Stimulated activated naive B cell treated with anti-CD40 and anti-IgM and Interleukin-4, amounts not matched to agents 10 μg/mL and 1 μg/mL and 100 μg/mL, for 72 hours (primary cell): ENCODE results near the gene CAB39.

Experiments
- ATAC-seq, 2 donors: fragments of 150-1000 bp; cut with Tn5 transposase; replicated peaks; 2 replicates each; pipeline ENCODE4 v1.10.0; 2021; ENCODE audit warnings: moderate library complexity in 1 of 2
- DNase-seq: peaks from one replicate; pipeline ENCODE4 v3.0.0; 2021
- H3K27ac Mint-ChIP-seq: one replicate; pipeline ENCODE4 v1.8.0; 2022; ENCODE audit warnings: mild to moderate bottlenecking, mixed read lengths
- H3K27me3 Mint-ChIP-seq, 2 donors: one replicate each; pipeline ENCODE4 v1.8.0; 2022; ENCODE audit warnings: mixed read lengths in 2 of 2
- H3K36me3 Mint-ChIP-seq, 2 donors: one replicate each; pipeline ENCODE4 v1.8.0; 2022; ENCODE audit warnings: mixed read lengths in 2 of 2, mild to moderate bottlenecking in 1 of 2
- H3K4me1 Mint-ChIP-seq, 2 donors: one replicate each; pipeline ENCODE4 v1.8.0; 2022; ENCODE audit warnings: mixed read lengths in 2 of 2, mild to moderate bottlenecking in 1 of 2
- H3K4me3 Mint-ChIP-seq, 2 donors: one replicate each; pipeline ENCODE4 v1.8.0; 2022; ENCODE audit warnings: mild to moderate bottlenecking in 2 of 2, mixed read lengths in 2 of 2, moderate library complexity in 1 of 2
- H3K9me3 Mint-ChIP-seq, 2 donors: one replicate each; pipeline ENCODE4 v1.8.0; 2022; ENCODE audit warnings: mixed read lengths in 2 of 2, mild to moderate bottlenecking in 1 of 2

The CAB39 gene

DNA sequence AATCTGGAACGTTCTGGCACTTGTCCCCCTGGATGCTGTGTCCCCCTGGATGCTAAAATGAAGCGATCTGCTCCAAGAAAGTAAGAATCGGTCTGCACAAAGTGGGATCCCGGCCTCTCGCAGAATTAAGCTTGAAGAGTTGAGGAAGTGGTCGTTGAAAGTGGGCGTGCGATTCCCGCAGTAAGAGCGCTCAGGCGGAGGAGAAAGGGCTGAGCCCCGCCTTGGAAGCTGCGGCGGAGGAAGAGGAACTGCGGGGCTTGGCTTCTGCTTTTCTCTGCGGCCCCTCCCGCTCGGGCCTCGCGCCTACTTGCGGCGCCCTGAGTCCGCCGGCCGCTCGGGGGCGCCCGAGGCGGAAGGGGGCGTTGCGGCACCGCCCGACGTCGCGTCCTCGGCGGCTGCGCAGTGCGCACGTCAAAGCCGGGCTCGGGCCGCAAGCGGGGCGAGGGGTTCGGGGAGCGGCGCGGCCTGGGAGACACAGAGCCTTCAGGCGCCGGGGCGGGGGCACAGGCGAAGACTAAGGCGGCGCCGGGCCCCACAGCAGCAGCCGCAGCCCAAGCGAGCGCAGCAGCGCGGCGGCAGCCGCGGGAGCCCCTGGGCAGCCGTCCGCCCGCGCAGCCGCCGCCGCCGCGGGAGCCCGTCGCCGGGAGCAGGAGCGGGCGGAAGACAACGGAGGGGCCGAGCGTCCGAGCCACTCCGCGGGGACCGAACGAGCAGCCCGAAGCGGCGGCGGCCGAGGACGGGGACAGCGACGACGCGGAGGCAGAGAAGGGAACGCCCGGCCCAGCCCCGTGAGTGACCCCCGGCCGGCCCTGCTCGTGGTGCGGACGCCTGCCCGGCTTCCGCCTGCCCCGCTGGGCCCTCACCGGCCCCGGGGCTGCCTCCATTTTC lies at the start of gene CAB39:
Gene CAB39 (plus strand): TSS at position 400 of the 888 bp plus-strand sequence. CDS start 47,160 bp downstream, outside the sequence.
- Mint-ChIP-seq H3K4me1 (peaks cover 25 to 44% of the 10 kb centered on the region in 2 donors), H3K36me3 (peaks cover 9 to 21% of the 10 kb centered on the region in 2 donors), H3K9me3 (no peaks in the 10 kb centered on the region), H3K27me3 (no peaks in the 10 kb centered on the region), H3K27ac (peak within 1 kb of the TSS; percentile 93), H3K4me3 (peak within 1 kb of the TSS; percentile 94 to 98)
- ATAC-seq (peak; percentile 90 to 94), DNase-seq (peak; percentile 88)

DNA sequence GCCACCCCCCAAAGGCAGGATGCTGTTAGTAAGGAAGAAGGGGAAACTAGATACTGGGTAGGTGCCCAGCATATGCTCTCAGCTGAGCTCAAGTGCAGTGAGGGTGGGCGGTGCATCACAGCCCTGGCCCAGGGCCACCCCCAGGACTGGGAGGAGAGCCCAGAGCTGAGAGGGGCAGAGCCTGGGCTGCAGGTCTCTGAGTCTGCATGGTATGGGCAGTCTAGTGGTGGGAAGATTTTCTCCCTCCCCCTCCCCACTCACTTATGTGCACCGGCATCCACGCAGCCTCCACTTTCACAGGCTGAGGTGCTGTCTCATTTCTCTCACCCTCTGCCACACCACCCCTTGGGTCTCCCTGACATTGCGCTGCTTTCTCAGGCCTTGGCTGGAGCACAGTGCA lies 48.5 kb upstream of the CAB39 start:
- ATAC-seq, result no peak
- no peak for DNase-seq
- H3K27me3 Mint-ChIP-seq, result no peaks in the 10 kb centered on the region
- H3K4me1 Mint-ChIP-seq, result peaks cover 72 to 98% of the 10 kb centered on the region in 2 donors
- H3K9me3 Mint-ChIP-seq, result peaks cover 0 to 2% of the 10 kb centered on the region in 2 donors
- H3K36me3 Mint-ChIP-seq, result no peaks in the 10 kb centered on the region
- no peak overlapping the region for H3K4me3 Mint-ChIP-seq
- H3K27ac Mint-ChIP-seq, result peak overlapping the region; percentile 72

GRCh38 chr2:230664844-230665243 lies 47.8 kb upstream of the CAB39 start:
- peak overlapping the region; percentile 79 for H3K27ac Mint-ChIP-seq
- H3K9me3 Mint-ChIP-seq, result peaks cover 0 to 2% of the 10 kb centered on the region in 2 donors
- peaks cover 69 to 98% of the 10 kb centered on the region in 2 donors for H3K4me1 Mint-ChIP-seq
- ATAC-seq (no peak), DNase-seq (no peak)
- no peaks in the 10 kb centered on the region for H3K36me3 Mint-ChIP-seq
- no peaks in the 10 kb centered on the region for H3K27me3 Mint-ChIP-seq
- peak overlapping the region in 1 of 2 donors; percentile 45 for H3K4me3 Mint-ChIP-seq

DNA sequence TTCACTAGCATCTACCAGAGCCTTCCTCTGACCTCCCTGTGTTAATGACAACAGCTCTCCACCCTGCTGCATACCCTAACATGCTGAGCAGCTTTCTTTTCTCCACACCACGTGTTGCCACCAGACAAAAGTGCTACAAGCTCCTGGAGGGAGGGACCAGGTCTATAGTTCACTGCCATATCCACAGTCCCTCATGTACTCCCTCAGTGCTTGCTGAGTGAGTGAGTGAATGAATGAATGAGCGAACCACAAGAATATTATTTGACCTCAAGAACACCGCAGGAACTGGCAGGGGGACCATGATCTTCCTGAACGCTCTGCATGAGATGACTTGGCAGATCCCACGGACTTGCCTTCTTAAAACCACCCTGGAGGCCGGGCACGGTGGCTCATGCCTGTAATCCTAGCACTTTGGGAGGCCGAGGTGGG lies 47.4 kb upstream of the CAB39 start:
- no peak for ATAC-seq
- no peaks in the 10 kb centered on the region for H3K27me3 Mint-ChIP-seq
- H3K9me3 Mint-ChIP-seq, result peaks cover 0 to 2% of the 10 kb centered on the region in 2 donors
- peak overlapping the region; percentile 79 for H3K27ac Mint-ChIP-seq
- peak overlapping the region in 1 of 2 donors; percentile 45 for H3K4me3 Mint-ChIP-seq
- H3K4me1 Mint-ChIP-seq, result peaks cover 69 to 98% of the 10 kb centered on the region in 2 donors
- no peak for DNase-seq
- no peaks in the 10 kb centered on the region for H3K36me3 Mint-ChIP-seq

GRCh38 chr2:230666446-230666845 lies 46.2 kb upstream of the CAB39 start:
- Mint-ChIP-seq H3K4me1 (peaks cover 65 to 98% of the 10 kb centered on the region in 2 donors), H3K36me3 (no peaks in the 10 kb centered on the region), H3K27me3 (no peaks in the 10 kb centered on the region), H3K9me3 (peaks cover 0 to 2% of the 10 kb centered on the region in 2 donors), H3K27ac (peak overlapping the region; percentile 90), H3K4me3 (peak overlapping the region in 1 of 2 donors; percentile 36)
- DNase-seq, result no peak
- ATAC-seq, result no peak

DNA sequence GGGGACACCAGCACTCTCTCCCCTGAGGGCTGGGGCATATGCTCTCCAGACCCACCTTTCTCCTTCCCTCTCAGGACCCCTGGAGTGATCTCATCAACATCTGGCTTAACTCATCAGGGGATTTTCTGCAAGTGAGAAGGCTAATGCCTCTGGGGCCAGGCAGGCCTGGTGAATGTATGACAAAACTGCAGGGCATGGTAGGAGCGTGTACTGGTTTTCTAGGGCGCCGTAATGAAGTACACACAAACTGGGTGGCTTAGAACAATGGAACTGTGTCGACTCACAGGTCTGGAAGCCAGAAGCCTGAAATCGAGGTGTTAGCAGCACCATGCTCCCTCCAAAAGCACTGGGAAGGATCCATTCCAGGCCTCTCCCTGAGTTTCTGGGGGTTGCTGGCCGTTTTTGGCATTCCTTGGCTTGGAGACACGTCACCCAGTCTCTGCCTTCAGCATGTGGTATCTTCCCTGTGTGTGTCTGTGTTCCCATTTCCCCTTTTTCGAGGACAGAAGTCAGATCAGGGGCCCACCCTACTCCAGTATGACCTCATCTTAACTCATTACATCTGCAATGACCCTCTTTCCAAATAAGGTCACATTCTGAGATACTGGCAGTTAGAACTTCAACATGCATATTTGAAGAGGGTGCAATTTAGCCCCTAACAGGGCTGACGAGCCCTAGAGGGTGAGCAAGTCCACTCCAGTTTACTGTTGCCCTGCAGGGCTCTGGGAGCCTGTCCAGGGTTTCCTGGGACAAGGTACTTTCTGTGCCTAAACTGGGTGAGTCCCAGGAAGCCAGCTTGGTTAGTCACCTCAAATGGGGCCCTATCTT lies 45.5 kb upstream of the CAB39 start:
- H3K4me1 Mint-ChIP-seq, result peaks cover 63 to 94% of the 10 kb centered on the region in 2 donors
- peak overlapping the region; percentile 90 for H3K27ac Mint-ChIP-seq
- no peaks in the 10 kb centered on the region for H3K36me3 Mint-ChIP-seq
- peaks cover 0 to 2% of the 10 kb centered on the region in 2 donors for H3K9me3 Mint-ChIP-seq
- H3K4me3 Mint-ChIP-seq, result peak overlapping the region in 1 of 2 donors; percentile 36
- peak; percentile 56 to 59 for ATAC-seq
- no peak for DNase-seq
- H3K27me3 Mint-ChIP-seq, result no peaks in the 10 kb centered on the region

DNA sequence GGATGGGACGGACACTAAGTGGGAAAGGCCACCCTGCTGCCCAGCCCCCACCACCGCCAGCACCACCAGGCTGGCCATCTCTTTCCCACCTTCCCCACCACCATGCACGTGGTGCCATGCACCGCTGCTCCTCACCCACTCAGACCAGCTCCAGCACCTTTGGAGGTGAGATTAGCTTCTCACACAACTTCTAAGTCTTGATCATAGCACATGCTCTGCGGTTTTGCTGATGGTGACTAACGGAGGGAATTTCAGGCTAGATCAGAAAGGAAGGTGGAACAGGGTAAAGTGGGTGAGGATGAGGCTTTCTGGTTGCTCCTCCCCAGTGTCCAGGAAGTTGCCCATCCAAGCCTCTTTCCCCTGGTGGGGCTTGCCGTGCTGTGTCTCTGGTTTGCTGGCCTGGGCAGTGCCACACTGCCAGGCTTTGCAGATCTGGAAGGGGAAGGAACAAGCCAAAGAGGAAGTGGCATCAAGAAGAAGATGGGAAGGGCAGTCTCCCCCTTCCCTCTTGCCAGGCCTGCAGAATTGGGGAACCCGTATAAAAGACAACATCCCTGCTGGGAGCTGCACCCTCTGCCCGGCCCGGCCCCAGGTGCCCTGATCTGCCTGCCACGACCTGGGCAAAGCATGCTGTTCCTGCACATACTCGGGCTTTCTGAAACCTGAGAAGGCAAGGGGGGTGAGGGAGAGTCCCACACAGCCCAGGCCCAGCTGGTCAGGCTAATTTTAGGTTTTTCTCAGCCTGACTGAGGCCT lies 44.3 kb upstream of the CAB39 start:
- peak; percentile 67 for DNase-seq
- Mint-ChIP-seq H3K9me3 (peaks cover 0 to 2% of the 10 kb centered on the region in 2 donors), H3K4me3 (peak overlapping the region; percentile 21 to 67), H3K27ac (peak overlapping the region; percentile 90), H3K27me3 (no peaks in the 10 kb centered on the region), H3K36me3 (no peaks in the 10 kb centered on the region), H3K4me1 (peaks cover 58 to 81% of the 10 kb centered on the region in 2 donors)
- peak; percentile 71 to 75 for ATAC-seq

GRCh38 chr2:230668939-230669303 lies 43.7 kb upstream of the CAB39 start:
- H3K9me3 Mint-ChIP-seq, result peaks cover 0 to 2% of the 10 kb centered on the region in 2 donors
- H3K4me1 Mint-ChIP-seq, result peaks cover 54 to 75% of the 10 kb centered on the region in 2 donors
- peak overlapping the region; percentile 90 for H3K27ac Mint-ChIP-seq
- peak; percentile 34 to 54 for ATAC-seq
- H3K4me3 Mint-ChIP-seq, result peak overlapping the region; percentile 21 to 67
- no peaks in the 10 kb centered on the region for H3K36me3 Mint-ChIP-seq
- H3K27me3 Mint-ChIP-seq, result no peaks in the 10 kb centered on the region
- DNase-seq, result no peak

DNA sequence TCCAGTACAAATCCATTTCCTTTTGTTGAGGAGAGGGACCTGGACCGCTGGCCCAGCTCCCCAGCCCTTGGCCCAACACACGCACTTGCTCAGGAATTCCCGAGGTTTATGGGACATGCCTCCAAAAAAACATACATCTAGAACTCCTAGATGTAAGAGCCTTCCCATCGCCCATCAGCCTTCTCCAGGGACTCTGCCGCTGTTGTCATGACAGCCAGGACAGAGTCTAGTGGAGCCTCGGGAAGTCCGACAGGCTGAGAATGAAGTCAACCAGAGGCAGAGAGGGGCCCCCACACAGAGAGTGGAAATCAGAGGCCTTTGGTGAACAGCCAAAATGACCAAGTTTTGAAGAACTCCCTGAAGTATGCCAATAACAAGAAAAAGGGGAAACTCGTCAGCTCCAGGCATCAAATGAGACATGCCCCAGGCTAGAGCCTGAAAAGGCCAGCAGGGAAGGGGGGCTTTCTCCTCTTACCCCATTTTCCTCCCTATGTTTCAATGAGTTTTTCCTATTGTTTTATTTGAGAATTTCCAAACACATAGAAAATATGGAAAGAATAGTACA lies 43.2 kb upstream of the CAB39 start:
- no peaks in the 10 kb centered on the region for H3K36me3 Mint-ChIP-seq
- H3K27me3 Mint-ChIP-seq, result no peaks in the 10 kb centered on the region
- H3K9me3 Mint-ChIP-seq, result peaks cover 0 to 2% of the 10 kb centered on the region in 2 donors
- peaks cover 49 to 70% of the 10 kb centered on the region in 2 donors for H3K4me1 Mint-ChIP-seq
- no peak overlapping the region for H3K27ac Mint-ChIP-seq
- ATAC-seq, result no peak
- no peak for DNase-seq
- H3K4me3 Mint-ChIP-seq, result peak overlapping the region in 1 of 2 donors; percentile 67

DNA sequence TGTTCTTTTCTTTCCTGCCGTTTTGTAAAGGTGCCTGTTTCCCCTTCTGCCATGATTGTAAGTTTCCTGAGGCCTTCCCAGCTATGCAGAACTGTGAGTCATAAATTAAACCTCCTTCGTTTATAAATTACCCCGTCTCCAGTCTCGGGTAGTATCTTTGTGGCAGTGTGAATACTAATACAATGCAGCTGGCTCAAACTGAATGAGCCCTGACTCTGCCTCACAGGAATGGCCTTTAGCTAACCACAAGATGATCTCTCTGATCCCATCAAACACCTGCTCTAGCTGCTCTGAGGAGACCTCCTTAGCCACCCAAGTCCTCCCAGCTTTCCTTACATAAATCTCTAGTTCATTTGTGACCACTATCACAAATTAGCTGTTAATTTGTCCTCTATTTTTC lies 41.5 kb upstream of the CAB39 start:
- Mint-ChIP-seq H3K4me3 (no peak overlapping the region), H3K4me1 (peaks cover 39 to 56% of the 10 kb centered on the region in 2 donors), H3K9me3 (peaks cover 0 to 2% of the 10 kb centered on the region in 2 donors), H3K36me3 (no peaks in the 10 kb centered on the region), H3K27ac (no peak overlapping the region), H3K27me3 (no peaks in the 10 kb centered on the region)
- ATAC-seq (no peak), DNase-seq (no peak)

GRCh38 chr2:230672836-230673235 lies 39.8 kb upstream of the CAB39 start:
- DNase-seq, result no peak
- H3K4me1 Mint-ChIP-seq, result peaks cover 26 to 38% of the 10 kb centered on the region in 2 donors
- peaks cover 0 to 3% of the 10 kb centered on the region in 2 donors for H3K9me3 Mint-ChIP-seq
- no peak overlapping the region for H3K4me3 Mint-ChIP-seq
- H3K36me3 Mint-ChIP-seq, result peaks cover 3 to 5% of the 10 kb centered on the region in 2 donors
- H3K27ac Mint-ChIP-seq, result no peak overlapping the region
- no peaks in the 10 kb centered on the region for H3K27me3 Mint-ChIP-seq
- ATAC-seq, result no peak

DNA sequence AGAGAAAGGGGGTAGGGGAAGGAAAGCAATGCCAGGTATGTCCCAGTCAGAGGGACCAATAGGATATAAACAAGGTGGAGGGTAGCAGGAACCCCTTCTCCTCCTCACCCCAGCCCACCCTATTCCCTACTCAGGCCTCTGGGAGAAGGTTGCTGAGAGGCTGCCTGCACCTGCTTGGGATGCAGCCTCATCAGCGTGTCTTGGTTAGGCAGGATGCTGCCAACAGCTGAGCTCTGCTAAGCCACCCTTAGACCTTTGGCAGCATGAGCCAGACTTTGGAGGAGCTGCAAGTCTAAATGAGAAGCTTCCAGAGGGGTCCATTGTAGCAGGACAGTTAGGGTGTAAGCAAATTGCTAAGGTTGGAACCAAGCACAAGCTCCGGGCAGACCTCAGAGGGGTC lies 38.2 kb upstream of the CAB39 start:
- peaks cover 0 to 5% of the 10 kb centered on the region in 2 donors for H3K9me3 Mint-ChIP-seq
- no peak overlapping the region for H3K4me3 Mint-ChIP-seq
- H3K4me1 Mint-ChIP-seq, result peaks cover 11 to 23% of the 10 kb centered on the region in 2 donors
- H3K27me3 Mint-ChIP-seq, result no peaks in the 10 kb centered on the region
- no peak overlapping the region for H3K27ac Mint-ChIP-seq
- ATAC-seq, result no peak
- no peak for DNase-seq
- H3K36me3 Mint-ChIP-seq, result peaks cover 3 to 5% of the 10 kb centered on the region in 2 donors

GRCh38 chr2:230674966-230675672 lies 37.5 kb upstream of the CAB39 start:
- ATAC-seq (no peak), DNase-seq (no peak)
- no peak overlapping the region for H3K4me3 Mint-ChIP-seq
- H3K9me3 Mint-ChIP-seq, result peaks cover 0 to 5% of the 10 kb centered on the region in 2 donors
- no peak overlapping the region for H3K27ac Mint-ChIP-seq
- peaks cover 3 to 5% of the 10 kb centered on the region in 2 donors for H3K36me3 Mint-ChIP-seq
- H3K4me1 Mint-ChIP-seq, result peaks cover 10 to 16% of the 10 kb centered on the region in 2 donors
- no peaks in the 10 kb centered on the region for H3K27me3 Mint-ChIP-seq
